GM13977 (cell line): ENCODE results near the gene PLAAT2.
A peak's percentile ranks its signal among the peaks of the same experiment; 100 is the strongest.

Experiments
- DNase-seq: peaks from one replicate; pipeline ENCODE4 v3.0.0; 2012; ENCODE audit warnings: low spot score
- CTCF ChIP-seq: IDR thresholded peaks from 2 replicates; pipeline ENCODE4 v1.5.1; 2012; ENCODE audit warnings: mild to moderate bottlenecking, control low read depth; ENCODE audit not compliant: insufficient read depth; ENCODE audit errors: extremely low read depth, missing control alignments
- in situ Hi-C: fragments of 300-500 bp; cut with MboI; formaldehyde crosslinking; loops from one replicate; pipeline ENCODE4 v1.12.0; 2022; ENCODE audit warnings: low sequenced_read_pairs, low pct_unique_long_range_greater_than_20kb, mixed read lengths, inconsistent platforms; ENCODE audit not compliant: unreplicated experiment

Gene PLAAT2

GRCh38 chr11:63564784-63565350 lies 1.7 kb upstream of the PLAAT2 start:
- no peak for DNase-seq
- no peak for TF ChIP-seq CTCF
- in situ Hi-C loops, result no loop called here

- in situ Hi-C loops, result no loop called here
- no peak for TF ChIP-seq CTCF
- peak; percentile 74 for DNase-seq
These were observed 1.0 kb upstream of the PLAAT2 start for GRCh38 chr11:63564056-63564774.

GRCh38 chr11:63560506-63561180 lies 2.5 kb downstream of the PLAAT2 start:
- DNase-seq, result no peak

GRCh38 chr11:63558459-63559157 lies 4.6 kb downstream of the PLAAT2 start:
- TF ChIP-seq CTCF, result no peak
- in situ Hi-C loops, result no loop called here
- no peak for DNase-seq

More at GRCh38 chr11:63560506-63561180, 2.5 kb downstream of the PLAAT2 start:
- in situ Hi-C loops, result no loop called here
- no peak for TF ChIP-seq CTCF

GRCh38 chr11:63557570-63557969 lies 5.6 kb downstream of the PLAAT2 start:
- TF ChIP-seq CTCF, result no peak
- in situ Hi-C loops, result no loop called here
- no peak for DNase-seq

GRCh38 chr11:63556404-63557013 lies 6.7 kb downstream of the PLAAT2 start:
- in situ Hi-C loops, result no loop called here
- TF ChIP-seq CTCF, result no peak
- no peak for DNase-seq
